GM19452 (cell line): ENCODE measurements around the gene PDE4D.
"Not testable (repeated sequence)": the region's sequence is repeated elsewhere in the genome, so short reads cannot be mapped to it uniquely, and the experiment has no call there.

Experiments used
- ATAC-seq: cut with Tn5 transposase; IDR thresholded peaks from one replicate; pipeline ENCODE4 v1.9.1; 2021; ENCODE audit not compliant: unreplicated experiment

Gene PDE4D

DNA sequence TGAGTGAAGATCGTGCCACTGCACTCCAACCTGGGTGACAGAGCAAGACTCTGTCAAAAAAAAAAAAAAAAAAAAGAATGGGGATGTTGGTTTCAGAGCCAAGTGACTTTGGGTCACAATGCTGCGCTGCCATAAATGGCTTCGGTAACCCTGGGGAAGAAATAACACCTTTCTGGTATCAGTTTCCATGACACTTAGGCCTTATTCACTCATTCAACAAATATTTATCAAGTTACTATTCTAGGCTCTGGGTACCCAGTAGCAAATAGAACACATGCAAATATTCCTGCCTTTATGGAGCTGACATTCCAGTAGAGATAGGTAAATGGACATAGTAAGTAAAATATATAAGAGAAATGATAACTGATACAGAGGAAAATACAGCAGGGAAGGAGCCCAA is 454.2 kb downstream of the PDE4D start:
- no peak for ATAC-seq

DNA sequence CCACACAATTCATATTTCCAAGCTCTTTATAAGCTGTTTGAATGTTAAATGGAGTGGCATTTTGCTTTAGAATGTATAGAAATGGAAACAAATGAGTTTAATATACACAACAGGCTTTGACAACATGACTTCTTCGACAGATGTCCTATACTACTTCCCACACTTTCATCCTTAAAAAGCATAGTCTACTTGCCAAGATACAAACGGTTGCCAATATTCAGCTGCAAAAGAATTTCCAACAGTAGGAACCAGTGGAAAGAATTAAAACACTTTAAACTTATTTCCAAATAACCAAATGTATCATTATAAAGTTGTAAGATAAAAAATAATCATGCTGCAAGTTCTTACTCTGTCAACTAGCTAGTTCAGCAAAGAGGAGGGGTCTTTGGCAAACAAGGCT is 456.4 kb downstream of the PDE4D start:
- ATAC-seq: no peak

DNA sequence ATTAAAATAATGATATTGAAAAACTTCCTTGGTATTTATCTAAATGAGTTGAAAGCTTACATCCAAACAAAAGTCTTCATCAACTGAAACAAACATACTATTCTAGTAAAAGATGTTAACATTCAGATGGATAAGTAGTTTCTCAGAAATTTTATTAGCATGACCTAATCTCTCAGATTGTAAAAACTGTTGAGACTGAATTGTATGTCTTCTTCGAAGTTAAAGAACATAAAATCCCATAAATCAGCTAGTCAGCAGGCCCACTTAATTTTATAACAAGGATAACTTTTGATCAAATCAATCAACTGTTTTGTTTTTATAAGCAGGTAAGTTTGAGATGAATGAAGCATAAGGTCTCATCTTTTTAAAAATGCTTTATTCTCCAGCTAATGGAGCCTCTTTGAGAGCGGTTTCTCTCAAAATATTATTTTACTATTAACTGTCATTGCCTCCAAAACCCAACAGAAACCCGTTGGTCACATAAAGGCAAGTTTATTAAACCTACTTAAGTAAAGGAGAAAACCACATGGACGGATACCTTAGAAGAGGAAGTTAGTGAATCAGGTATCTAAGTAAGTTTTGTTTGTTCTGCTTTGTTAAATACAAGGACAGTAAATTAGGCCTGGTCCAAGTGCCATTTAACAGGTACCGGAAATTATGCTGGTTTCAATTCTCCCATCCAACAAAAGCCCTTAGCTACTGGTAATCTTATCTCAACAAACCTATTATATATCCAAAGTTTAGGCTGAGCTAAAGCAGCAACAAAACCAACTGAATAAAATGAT is 457.0 kb downstream of the PDE4D start:
- ATAC-seq: no peak

DNA sequence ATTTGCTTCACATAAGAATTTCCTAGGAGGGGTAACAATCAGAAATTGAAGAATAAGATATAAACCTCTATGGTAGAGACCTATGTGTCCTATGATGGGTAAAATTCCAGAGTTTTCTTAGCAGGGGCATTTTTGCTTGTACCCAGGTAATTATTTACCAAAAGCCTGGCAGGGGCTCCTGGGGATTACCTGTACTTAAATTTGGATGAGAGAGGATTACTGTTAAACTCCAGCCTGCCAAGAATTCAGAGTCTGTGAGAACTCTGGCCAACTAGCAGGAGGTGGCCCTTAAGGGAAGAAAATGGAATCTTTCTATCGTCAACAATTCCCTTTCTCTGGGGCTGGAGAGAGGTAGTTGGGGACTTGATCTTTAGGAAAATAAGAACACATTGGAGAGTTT is 460.4 kb downstream of the PDE4D start:
- no peak for ATAC-seq

DNA sequence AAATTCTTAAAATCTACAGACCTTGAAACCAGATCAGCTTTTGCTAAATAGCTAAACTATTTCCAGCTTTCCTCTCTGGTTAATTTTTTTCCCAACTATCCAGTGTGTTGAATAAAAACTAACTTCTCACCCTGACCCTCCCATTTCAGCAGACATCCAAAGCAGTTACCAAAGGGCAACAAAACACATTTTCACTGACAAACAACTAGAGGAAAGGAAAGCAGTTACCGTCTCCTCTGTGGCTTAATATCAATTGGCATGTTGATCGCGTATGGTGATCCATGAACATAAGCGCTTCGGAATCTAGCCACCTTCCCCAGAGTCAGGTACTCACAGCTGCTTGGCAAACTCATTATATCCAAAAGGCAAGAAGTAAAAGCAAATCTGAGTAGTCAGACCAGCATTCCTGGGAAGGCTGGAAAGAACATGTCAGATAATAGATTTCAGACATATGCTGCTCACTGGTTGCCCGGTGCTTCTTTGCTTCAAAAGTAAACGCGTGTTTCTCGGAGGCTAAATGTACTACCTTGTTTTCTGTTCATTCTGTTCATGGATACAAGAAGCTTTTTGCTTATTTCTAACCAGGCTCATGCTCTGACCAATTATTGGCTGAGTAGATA is 463.4 kb downstream of the PDE4D start:
- no peak for ATAC-seq

DNA sequence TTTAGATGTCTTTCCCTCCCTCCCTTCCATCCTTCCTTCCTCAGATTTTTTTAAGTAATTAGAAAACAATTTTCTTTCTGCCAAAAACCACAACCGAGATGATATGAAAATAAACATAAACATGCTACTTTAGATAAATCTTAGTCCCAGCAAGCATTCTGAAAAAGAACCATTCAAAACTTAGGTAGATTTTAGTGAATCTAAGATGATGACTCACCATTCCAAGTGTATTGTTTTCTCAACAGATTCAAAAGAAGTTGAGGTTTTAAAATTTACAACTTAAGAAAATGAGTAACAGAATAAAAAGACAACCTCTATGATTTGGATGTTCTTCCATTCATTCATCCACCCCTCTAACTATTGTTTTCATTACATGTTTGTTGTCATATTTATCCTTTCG is 465.1 kb downstream of the PDE4D start:
- no peak for ATAC-seq

DNA sequence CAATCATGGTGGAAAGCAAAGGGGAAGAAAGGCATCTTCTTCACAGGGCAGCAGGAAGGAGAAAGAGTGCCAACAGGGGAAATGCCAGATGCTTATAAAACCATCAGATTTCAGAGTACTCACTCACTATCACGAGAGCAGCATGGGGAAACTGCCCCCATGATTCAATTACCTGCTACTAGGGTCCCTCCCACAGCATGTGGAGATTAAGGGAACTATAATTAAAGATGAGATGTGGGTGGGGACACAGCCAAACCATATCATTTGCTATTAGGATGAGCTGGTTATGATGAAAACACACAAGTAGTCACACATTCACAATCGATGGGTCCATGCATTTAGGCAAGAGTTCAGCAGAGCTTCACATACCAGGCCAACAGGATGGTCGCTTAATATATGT is 469.0 kb downstream of the PDE4D start:
- ATAC-seq: no peak

DNA sequence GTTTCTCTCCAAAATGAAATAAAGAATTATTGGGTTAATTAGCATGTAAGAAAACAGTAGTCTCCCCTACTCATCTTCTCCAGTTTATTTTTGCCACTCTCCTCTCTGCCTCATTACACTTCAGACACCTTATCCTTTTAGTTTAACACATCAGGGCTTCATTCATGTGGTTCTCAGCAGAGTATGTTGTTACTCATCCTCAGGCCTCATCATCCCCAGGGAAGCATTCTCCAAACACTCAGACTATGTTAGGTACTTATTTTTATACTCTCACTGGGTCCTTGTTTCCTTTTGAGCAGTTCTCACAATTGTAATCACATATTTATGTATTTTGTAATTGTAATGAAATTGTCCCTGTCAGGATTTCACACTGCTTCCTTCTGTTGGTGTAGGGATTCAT is 470.5 kb downstream of the PDE4D start:
- ATAC-seq: no peak

DNA sequence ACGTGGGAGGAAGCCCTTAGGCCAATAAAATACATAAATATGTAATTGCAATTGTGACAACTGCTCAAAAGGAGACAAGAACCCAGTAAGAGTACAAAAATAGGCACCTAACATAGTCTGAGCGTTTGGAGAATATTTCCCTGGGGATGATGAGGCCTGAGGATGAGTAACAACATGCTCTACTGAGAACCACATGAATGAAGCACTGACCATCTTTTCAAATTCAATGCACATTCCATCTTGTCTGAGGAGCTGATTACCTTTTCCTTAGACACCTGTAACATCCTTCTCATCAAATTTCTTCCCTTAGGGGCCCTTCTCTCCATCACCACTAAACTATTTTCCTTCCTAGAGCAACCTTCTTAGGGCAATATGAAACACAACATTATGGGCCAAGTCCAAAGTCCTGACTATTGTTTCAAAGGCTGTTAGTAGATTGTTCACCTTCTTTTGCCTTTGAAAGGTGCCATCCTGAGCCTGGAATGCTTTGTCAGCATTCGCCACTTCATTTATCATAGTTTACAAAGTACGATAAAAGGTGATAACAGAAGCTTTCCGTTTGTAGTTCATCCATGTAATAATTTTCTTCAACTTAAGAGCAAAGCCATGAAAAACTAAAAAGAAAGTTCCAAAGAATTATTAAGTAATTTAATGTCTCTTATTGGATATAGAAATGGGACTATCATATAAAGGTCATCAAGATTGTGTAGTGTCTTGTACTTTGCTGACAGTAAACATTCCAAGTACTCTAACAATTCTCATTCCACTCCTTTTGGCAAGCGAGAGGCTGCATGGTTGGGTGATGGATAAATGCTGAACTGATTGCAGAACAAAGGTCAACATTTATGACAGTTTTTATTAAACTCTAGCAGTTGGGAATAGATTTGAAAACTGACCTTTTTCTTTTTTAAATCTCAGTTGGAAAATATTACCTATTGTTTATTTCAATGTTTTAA is 471.3 kb downstream of the PDE4D start:
- no peak for ATAC-seq

DNA sequence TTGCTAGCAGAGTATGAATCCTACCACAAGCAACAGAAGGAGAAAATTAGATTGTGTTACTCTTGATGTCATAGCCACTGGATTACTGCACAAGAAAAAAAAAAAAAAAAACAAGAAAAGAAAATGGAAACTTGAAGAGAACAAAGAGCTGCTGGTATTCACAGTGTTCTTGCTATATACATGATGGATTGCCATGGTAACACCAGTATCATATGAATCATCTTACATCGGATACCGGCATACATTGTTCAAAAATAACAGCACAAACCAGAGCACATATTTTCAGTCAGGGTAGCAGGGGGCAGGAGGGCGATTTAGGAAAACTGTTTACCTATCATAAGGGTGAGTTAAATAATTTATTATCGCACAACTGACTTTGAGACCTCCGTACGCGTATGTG is 472.9 kb downstream of the PDE4D start:
- ATAC-seq: no peak

DNA sequence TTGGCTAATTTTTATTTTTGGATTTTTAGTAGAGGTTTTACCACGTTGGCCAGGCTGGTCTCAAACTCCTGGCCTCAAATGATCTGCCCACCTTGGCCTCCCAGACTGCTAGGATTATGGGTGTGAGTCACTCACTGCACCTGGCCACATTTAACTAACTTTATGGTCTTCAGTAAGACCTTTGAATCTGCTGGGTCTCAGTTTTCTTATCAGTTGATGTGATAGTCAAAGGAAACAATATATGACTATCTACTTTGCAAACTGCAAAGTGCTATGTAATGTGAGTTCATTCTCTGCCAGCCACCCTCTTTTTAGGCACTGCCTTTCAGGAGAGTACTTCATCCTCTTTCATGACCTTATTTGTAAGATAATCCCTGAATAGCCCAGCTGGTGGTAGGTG is 474.7 kb downstream of the PDE4D start:
- ATAC-seq: no peak

DNA sequence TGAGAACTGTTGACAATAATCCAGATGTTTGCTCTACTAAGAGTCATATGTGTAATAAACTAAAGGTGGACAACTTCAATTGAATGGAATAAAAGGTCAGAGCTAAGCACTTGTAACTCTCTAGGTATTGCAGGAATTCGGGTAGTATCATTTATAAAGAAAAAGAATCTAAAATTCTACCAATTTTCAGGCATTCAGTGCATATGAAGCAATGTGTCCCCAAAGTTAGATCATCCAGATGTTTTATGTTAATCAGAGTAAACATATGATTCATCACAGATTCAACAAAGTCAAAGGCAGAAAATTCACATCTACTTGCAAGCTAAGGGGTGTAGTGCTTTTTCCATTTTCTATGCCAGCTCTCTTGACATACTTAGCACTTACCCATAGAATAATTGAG is 477.1 kb downstream of the PDE4D start:
- ATAC-seq: no peak

DNA sequence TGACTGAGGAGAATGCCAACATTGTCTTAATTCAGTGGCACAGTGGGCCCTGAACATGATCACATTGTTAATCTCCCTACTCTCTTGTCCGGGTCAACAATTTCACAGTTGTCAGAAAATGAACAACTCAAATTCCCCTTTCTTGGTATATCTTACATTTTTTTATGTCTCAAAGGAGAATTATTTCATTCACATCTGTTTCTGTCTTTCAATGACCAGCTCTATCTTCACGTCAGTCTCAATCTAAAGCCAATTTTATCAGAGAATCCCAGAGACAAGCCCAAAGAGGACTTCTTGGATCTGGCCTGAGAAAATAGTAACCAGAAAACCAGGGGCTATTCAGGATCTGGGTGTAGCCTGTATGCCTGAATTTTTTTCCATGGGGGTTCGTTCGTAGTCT is 477.5 kb downstream of the PDE4D start:
- ATAC-seq: no peak

DNA sequence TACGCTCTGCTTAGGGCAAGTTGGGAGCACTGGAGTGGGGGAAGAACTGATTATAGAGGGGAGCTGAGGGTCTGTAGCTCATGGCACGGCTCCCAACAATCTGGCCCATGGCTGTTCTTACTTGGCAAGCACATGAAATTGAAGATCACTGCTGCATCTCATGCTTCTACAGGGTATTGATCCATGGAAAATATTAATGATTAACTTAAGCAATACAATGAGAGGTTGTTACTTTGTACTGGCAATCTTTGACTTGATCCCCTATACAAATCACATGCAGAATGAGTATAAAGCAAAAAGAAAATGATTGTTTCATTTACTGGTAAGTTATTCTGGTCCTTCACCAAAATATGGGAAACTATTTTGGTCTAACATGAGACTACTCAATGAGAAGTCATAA is 481.1 kb downstream of the PDE4D start:
- ATAC-seq: no peak

DNA sequence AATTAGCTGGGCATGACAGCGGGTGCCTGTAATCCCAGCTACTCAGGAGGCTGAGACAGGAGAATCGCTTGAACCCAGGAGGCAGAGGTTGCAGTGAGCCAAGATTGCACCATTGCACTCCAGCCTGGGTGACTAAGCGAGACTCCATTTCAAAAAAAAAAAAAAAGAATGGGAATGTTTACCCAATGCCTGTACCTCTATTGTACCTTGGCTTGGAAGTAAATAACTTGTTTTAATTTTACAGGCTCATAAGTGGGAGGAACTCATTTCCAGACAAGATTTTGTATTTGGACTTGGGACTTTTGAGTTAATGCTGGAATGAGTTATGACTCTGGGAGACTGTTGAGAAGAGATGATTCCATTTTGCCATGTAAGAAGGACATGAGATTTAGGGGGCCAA is 484.5 kb downstream of the PDE4D start:
- not testable (repeated sequence) for ATAC-seq

DNA sequence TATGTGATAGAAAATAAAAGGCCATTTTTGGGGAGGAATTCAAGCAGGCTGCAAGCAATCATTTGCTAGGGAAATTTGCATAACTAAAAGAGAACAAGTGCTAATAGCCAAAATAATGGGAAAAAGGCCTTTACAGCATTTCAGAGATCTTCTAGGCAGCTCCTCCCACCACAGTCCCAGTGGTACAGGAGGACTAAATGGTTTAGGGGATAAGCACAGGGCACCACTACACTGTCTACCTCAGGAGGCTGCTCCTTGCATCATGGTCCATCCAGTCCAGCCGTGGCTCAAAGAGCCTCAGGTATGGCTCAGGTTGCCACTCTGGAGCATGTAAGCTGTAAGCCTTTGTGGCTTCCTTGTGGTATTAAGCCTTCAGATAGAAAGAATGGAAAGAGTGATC is 485.6 kb downstream of the PDE4D start:
- no peak for ATAC-seq

DNA sequence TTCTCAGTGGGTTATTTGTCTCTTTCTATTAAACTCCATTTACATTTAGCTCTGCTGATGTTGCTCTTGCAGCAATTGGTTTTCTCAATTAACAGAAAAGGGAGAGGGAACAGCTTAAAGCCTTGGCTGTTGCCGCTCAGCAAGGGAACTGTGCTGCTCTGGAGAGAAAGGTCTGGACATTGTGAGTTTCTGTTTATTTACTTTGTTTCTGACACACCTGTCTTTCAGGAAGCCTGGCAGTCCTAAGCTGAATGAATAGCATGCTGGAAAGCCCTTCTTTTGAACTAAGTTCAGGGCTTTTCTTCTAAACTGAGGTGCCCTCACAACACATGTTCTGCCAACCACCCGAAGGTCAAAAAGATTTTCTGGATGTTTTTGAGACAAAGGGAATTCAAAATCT is 491.9 kb downstream of the PDE4D start:
- ATAC-seq: no peak

DNA sequence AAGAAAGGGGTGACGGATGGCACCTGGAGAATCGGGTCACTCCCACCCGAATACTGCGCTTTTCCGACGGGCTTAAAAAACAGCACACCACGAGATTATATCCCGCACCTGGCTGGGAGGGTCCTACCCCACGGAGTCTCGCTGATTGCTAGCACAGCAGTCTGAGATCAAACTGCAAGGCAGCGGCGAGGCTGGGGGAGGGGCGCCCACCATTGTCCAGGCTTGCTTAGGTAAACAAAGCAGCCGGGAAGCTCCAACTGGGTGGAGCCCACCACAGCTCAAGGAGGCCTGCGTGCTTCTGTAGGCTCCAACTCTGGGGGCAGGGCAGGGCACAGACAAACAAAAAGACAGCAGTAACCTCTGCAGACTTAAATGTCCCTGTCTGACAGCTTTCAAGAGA is 498.6 kb downstream of the PDE4D start:
- not testable (repeated sequence) for ATAC-seq

DNA sequence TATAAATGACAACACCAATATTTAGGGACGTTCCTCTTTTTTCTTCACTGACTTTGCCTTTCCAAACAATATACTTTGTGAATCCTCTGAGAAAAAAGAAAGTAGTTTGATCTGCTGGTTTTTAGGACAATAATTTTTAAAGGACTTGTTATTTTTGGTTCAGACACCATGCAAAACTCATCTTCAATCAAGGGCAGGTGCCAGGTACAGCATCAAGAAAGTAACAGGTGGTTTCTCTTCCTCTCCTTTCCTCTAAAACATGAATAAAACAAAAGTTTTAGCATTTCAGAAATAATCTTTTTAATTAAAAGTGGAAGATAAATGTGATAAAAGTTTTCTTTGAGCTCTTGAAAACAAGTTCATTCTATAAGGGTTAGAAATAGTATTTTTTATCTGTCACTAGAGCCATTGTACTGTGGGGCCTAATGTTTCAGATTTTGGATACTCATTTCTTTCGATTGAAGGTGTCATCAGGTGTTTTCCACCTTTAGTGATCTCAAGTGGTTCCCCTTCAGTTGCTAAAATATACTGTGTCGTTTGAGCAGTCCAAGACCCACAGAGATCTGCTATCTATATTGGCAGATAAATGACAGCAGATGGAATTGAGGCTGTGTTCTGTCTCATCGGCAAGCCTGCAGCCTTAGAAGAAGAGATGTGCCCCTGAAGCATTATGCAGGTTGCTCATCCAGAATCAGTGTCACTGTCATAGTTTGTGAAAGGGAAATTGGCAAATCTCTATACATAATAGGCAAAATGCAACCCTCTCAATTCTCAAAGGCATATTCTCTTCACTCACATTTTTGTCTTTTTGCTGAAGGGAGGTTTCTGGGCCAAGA is 499.7 kb downstream of the PDE4D start:
- ATAC-seq: no peak

DNA sequence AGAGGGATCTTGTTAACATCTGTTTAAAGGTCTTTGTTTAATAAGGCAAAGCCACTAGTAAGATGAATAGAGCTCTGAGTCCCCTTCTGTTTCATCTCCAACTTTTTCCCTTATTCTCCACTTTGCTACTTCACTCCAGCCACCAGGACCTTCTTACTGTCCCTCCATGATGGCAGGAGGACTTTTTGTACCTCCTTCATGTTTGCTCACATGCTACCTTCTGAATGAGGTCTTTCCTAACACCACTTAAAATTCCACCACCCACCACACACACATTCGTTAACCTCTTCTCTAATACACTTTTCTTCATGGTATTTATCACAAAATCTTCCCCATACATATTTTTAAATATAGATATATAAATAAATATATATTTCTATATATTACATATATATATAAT is 501.9 kb downstream of the PDE4D start:
- no peak for ATAC-seq

DNA sequence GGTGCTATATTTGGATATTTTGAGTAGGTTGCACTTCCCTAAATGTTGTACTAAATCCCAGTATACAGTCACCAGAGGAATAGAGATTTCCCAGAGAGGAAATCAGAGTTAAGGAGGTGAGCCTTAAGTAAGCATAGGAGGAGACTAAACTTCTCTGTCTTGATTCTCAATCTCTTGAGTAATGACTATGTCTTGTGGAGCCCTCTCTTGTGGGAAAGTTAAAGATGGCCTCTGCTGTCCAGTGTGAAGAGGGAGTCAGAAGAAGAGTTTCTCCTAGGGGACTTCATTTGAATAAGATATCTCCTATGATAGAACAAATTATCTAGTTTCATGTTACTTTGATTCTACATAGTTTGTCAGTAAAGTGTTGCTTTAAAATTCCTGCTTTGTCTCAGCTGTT is 502.5 kb downstream of the PDE4D start:
- ATAC-seq: no peak
